Measurements from ENCODE around the gene GLIPR1L2.

DNA sequence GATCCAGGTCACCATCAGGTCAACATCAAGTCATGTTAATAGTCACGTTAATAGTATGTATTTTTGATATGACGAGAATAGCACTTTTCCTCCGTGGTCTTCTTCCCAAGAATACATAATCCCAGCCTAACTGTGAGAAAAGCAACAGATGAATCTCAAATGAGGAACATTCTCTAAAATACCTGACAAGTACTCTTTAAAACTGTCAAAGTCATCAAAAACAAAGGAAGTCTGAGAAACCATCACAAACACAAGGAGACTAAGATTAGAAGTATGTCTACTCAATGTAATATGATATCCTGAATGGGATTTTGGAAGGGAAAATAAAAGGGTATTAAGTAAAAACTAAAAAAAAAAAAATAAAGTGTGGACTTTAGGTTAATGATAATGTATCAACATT lies 52.8 kb downstream of the GLIPR1L2 start:
- TF ChIP-seq, protein P1, sequence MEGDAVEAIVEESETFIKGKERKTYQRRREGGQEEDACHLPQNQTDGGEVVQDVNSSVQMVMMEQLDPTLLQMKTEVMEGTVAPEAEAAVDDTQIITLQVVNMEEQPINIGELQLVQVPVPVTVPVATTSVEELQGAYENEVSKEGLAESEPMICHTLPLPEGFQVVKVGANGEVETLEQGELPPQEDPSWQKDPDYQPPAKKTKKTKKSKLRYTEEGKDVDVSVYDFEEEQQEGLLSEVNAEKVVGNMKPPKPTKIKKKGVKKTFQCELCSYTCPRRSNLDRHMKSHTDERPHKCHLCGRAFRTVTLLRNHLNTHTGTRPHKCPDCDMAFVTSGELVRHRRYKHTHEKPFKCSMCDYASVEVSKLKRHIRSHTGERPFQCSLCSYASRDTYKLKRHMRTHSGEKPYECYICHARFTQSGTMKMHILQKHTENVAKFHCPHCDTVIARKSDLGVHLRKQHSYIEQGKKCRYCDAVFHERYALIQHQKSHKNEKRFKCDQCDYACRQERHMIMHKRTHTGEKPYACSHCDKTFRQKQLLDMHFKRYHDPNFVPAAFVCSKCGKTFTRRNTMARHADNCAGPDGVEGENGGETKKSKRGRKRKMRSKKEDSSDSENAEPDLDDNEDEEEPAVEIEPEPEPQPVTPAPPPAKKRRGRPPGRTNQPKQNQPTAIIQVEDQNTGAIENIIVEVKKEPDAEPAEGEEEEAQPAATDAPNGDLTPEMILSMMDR (IDR thresholded peaks at IDR 0.05 in 2 of 3, conservative IDR thresholded peaks at IDR 0.05 in 1 of 3; ENCODE audit: borderline replicate concordance in 1 of 3, insufficient read depth in 1 of 3, low read depth in 2 of 3, low read length in 2 of 3), result no peak
- TF ChIP-seq POLR2A (IDR thresholded peaks at IDR 0.05; ENCODE audit: borderline replicate concordance, extremely low read depth, insufficient read depth, insufficient read length) (no peak), TCF7L2 (IDR thresholded peaks at IDR 0.05; ENCODE audit: borderline replicate concordance, extremely low read depth, insufficient read depth, insufficient read length) (no peak), EZH2 (IDR thresholded peaks at IDR 0.05) (no peak), CBX3 (IDR thresholded peaks at IDR 0.05; ENCODE audit: low read depth) (no peak), EGR1 (IDR thresholded peaks at IDR 0.05; ENCODE audit: low read depth) (no peak), JUND (IDR thresholded peaks at IDR 0.05) (no peak)
- TF ChIP-seq, protein P2, sequence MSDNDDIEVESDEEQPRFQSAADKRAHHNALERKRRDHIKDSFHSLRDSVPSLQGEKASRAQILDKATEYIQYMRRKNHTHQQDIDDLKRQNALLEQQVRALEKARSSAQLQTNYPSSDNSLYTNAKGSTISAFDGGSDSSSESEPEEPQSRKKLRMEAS (IDR thresholded peaks at IDR 0.05), result no peak
- TF ChIP-seq, protein P3, sequence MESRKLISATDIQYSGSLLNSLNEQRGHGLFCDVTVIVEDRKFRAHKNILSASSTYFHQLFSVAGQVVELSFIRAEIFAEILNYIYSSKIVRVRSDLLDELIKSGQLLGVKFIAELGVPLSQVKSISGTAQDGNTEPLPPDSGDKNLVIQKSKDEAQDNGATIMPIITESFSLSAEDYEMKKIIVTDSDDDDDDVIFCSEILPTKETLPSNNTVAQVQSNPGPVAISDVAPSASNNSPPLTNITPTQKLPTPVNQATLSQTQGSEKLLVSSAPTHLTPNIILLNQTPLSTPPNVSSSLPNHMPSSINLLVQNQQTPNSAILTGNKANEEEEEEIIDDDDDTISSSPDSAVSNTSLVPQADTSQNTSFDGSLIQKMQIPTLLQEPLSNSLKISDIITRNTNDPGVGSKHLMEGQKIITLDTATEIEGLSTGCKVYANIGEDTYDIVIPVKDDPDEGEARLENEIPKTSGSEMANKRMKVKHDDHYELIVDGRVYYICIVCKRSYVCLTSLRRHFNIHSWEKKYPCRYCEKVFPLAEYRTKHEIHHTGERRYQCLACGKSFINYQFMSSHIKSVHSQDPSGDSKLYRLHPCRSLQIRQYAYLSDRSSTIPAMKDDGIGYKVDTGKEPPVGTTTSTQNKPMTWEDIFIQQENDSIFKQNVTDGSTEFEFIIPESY (IDR thresholded peaks at IDR 0.05; ENCODE audit: extremely low read depth, insufficient replicate concordance, low read length), result no peak
